ENCODE measurements around the gene DCX.

DNA sequence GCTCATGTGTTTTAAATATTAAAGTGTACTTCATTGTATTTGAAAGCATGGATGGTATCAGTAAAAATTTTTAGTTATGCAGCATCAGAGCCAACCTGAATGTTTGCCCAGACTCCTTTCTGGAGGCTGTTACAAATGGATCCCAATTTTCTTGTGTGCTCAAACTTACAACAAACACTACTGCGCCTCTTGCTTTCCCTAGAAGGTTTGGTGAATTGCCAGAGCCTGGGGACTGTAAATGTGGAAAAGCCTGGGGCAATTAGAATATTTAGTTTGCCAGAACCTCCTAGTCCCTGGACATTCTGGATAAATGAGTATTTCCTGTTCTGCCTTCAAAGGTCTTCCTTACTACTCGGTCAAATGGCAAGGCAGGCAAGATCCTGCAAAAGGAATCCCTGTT is 146.5 kb downstream of the DCX start:
- TF ChIP-seq, protein P1, sequence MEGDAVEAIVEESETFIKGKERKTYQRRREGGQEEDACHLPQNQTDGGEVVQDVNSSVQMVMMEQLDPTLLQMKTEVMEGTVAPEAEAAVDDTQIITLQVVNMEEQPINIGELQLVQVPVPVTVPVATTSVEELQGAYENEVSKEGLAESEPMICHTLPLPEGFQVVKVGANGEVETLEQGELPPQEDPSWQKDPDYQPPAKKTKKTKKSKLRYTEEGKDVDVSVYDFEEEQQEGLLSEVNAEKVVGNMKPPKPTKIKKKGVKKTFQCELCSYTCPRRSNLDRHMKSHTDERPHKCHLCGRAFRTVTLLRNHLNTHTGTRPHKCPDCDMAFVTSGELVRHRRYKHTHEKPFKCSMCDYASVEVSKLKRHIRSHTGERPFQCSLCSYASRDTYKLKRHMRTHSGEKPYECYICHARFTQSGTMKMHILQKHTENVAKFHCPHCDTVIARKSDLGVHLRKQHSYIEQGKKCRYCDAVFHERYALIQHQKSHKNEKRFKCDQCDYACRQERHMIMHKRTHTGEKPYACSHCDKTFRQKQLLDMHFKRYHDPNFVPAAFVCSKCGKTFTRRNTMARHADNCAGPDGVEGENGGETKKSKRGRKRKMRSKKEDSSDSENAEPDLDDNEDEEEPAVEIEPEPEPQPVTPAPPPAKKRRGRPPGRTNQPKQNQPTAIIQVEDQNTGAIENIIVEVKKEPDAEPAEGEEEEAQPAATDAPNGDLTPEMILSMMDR (IDR thresholded peaks at IDR 0.05; ENCODE audit: insufficient read depth, low read length, poor library complexity, severe bottlenecking): no peak
- TF ChIP-seq EZH2phosphoT487 (conservative IDR thresholded peaks at IDR 0.05; ENCODE audit: low read length): no peak
